NB4 (cell line): ENCODE results near the gene QSOX2.

Source experiments
- DNase-seq: peaks from one replicate; pipeline ENCODE4 v3.0.0; 2010; ENCODE audit warnings: low read depth
- H3K4me3 ChIP-seq: one replicate; pipeline ENCODE4 v1.5.1; 2011; ENCODE audit warnings: mild to moderate bottlenecking, low read depth, low read length, moderate library complexity
- CTCF ChIP-seq: IDR thresholded peaks from one replicate; pipeline ENCODE4 v1.5.1; 2012; ENCODE audit warnings: low read depth, low read length
- MAX ChIP-seq: IDR thresholded peaks from 2 replicates; pipeline ENCODE4 v1.6.1; 2011; ENCODE audit warnings: low read depth, low read length
- MYC ChIP-seq: IDR thresholded peaks from 2 replicates; pipeline ENCODE4 v1.6.1; 2011; ENCODE audit warnings: low read depth, low read length
- POLR2A ChIP-seq: IDR thresholded peaks from 2 replicates; pipeline ENCODE4 v1.6.1; 2011; ENCODE audit warnings: mild to moderate bottlenecking; ENCODE audit not compliant: insufficient read length; ENCODE audit errors: extremely low read depth

The QSOX2 gene

GRCh38 chr9:136261686-136262430 is 16.2 kb upstream of the QSOX2 start:
- DNase-seq = no peak
- TF ChIP-seq POLR2A (no peak), CTCF (no peak), MAX (no peak), MYC (no peak)
- no peak overlapping the region for H3K4me3 ChIP-seq

GRCh38 chr9:136260936-136261472 is 15.4 kb upstream of the QSOX2 start:
- no peak for DNase-seq
- no peak overlapping the region for H3K4me3 ChIP-seq
- TF ChIP-seq CTCF (no peak), POLR2A (no peak), MAX (no peak), MYC (no peak)

- TF ChIP-seq MAX (no peak), POLR2A (no peak), MYC (no peak), CTCF (no peak)
- H3K4me3 ChIP-seq = no peak overlapping the region
- no peak for DNase-seq
Observed at GRCh38 chr9:136260521-136260920, 14.9 kb upstream of the QSOX2 start.

- TF ChIP-seq MYC (no peak), CTCF (no peak), POLR2A (no peak), MAX (no peak)
- H3K4me3 ChIP-seq = no peak overlapping the region
Observed at GRCh38 chr9:136259836-136260235, 14.2 kb upstream of the QSOX2 start.

GRCh38 chr9:136259517-136259813 is 13.9 kb upstream of the QSOX2 start:
- TF ChIP-seq CTCF (no peak), MYC (no peak), MAX (no peak), POLR2A (no peak)
- DNase-seq = no peak
- H3K4me3 ChIP-seq = no peak overlapping the region

More at GRCh38 chr9:136259836-136260235, 14.2 kb upstream of the QSOX2 start:
- DNase-seq = no peak
